ENCODE data around the gene CCDC181. TPM values are rescaled to one million over a fixed set of nuclear protein-coding genes. Genes with fewer than 3 reads are reported as not detected.

CCDC181 gene
- polyA plus RNA-seq, 1 of the 3 experiments (the other 2 are of a cell fraction), result 1.2 TPM

- TF ChIP-seq ZBTB33 (IDR thresholded peaks at IDR 0.05; ENCODE audit: borderline replicate concordance, low read depth), result no peak
- TF ChIP-seq CHD2 (IDR thresholded peaks at IDR 0.05; ENCODE audit: low read length, partially characterized antibody), result no peak
- no peak for TF ChIP-seq JUND (IDR thresholded peaks at IDR 0.05)
- TF ChIP-seq NFIC (IDR thresholded peaks at IDR 0.05; ENCODE audit: borderline replicate concordance), result no peak
- TF ChIP-seq NRF1 (IDR thresholded peaks at IDR 0.05; ENCODE audit: low read depth, low read length), result no peak
These were observed 35.1 kb upstream of the CCDC181 start (continued) for GRCh38 chr1:169462385-169462784.

- ChIA-PET CTCF (interaction anchor here (0.9 to 1.2 kb wide), 4 partner anchors 8 to 392 kb away, joined by 3 to 4 read pairs (median 3); no protein-coding TSS in a partner anchor), POLR2A (no interaction called here)
- TF ChIP-seq TAF1 (IDR thresholded peaks at IDR 0.05; ENCODE audit: borderline replicate concordance, low read depth, low read length) (no peak), RXRA (IDR thresholded peaks at IDR 0.05; ENCODE audit: borderline replicate concordance, low read depth) (no peak)
- no peaks in the 10 kb centered on the region for H3K27me3 ChIP-seq (ENCODE audit: insufficient read depth)
- H3K9me2 ChIP-seq, result no peaks in the 10 kb centered on the region
- peaks cover 8% of the 10 kb centered on the region; the same call in 1 of the 2 replicates for H3K9me3 ChIP-seq
- H3K4me2 ChIP-seq, result no peak overlapping the region
- H3K4me1 ChIP-seq (ENCODE audit: control insufficient read depth in 1 of 2, insufficient read depth in 2 of 2, low read depth in 1 of 2, low read length in 1 of 2), result peaks cover 0 to 2% of the 10 kb centered on the region in 2 experiments; a peak in 1 of 4 replicates
- H3K4me3 ChIP-seq (ENCODE audit: low read depth in 2 of 2, low read length in 1 of 2), result no peak overlapping the region
- 81% methylated on average over 4 of the region's 4 CpGs for WGBS (ENCODE audit: low lambda C conversion rate)
- no peaks in the 10 kb centered on the region for H3K79me2 ChIP-seq (ENCODE audit: insufficient read depth)
- no peak overlapping the region for H2AFZ ChIP-seq (ENCODE audit: low read depth)
- H3K36me3 ChIP-seq (replicated peaks in 1 of 2; ENCODE audit: control insufficient read depth in 1 of 2, insufficient read depth in 2 of 2, low read length in 1 of 2), result peaks cover 6 to 12% of the 10 kb centered on the region in 2 experiments
- H3K27ac ChIP-seq (ENCODE audit: low read depth in 2 of 2, low read length in 1 of 2), result no peak overlapping the region
- peaks cover 4% of the 10 kb centered on the region for H3F3A ChIP-seq (replicated peaks; ENCODE audit: insufficient read depth)
- no peak for DNase-seq
- no peak overlapping the region for H3K9ac ChIP-seq
- no peaks in the 10 kb centered on the region for H4K20me1 ChIP-seq (ENCODE audit: insufficient read depth)
These were observed 34.2 kb upstream of the CCDC181 start for GRCh38 chr1:169461390-169462000.

GRCh38 chr1:169460191-169460833 lies 33.0 kb upstream of the CCDC181 start:
- WGBS (ENCODE audit: low lambda C conversion rate), result 48% methylated on average over 13 of the region's 35 CpGs
- Histone ChIP-seq H3K9me2 (no peaks in the 10 kb centered on the region), H3K27ac (ENCODE audit: low read depth in 2 of 2, low read length in 1 of 2) (no peak overlapping the region), H3K4me2 (no peak overlapping the region), H3K27me3 (ENCODE audit: insufficient read depth) (no peaks in the 10 kb centered on the region), H3K36me3 (replicated peaks in 1 of 2; ENCODE audit: control insufficient read depth in 1 of 2, insufficient read depth in 2 of 2, low read length in 1 of 2) (peaks cover 2 to 5% of the 10 kb centered on the region in 2 experiments), H3K79me2 (ENCODE audit: insufficient read depth) (no peaks in the 10 kb centered on the region), H3K9me3 (peaks cover 8% of the 10 kb centered on the region; the same call in 1 of the 2 replicates), H3K9ac (no peak overlapping the region), H3F3A (replicated peaks; ENCODE audit: insufficient read depth) (peaks cover 4% of the 10 kb centered on the region), H4K20me1 (ENCODE audit: insufficient read depth) (no peaks in the 10 kb centered on the region), H3K4me3 (ENCODE audit: low read depth in 2 of 2, low read length in 1 of 2) (no peak overlapping the region; a peak in 1 of 4 replicates), H2AFZ (ENCODE audit: low read depth) (no peak overlapping the region), H3K4me1 (ENCODE audit: control insufficient read depth in 1 of 2, insufficient read depth in 2 of 2, low read depth in 1 of 2, low read length in 1 of 2) (peaks cover 0 to 2% of the 10 kb centered on the region in 2 experiments; a peak in 1 of 4 replicates)
- ChIA-PET CTCF (interaction anchor here (1.1 to 1.2 kb wide), 2 partner anchors 9 to 87 kb away, joined by 3 to 4 read pairs; no protein-coding TSS in a partner anchor), POLR2A (no interaction called here)
- DNase-seq, result peak; percentile 10
- no peak for TF ChIP-seq FOXM1 (IDR thresholded peaks at IDR 0.05; ENCODE audit: low read depth)
- no peak for TF ChIP-seq TEAD4 (IDR thresholded peaks at IDR 0.05; ENCODE audit: borderline replicate concordance, insufficient read depth)
- no peak for TF ChIP-seq ZBTB33 (IDR thresholded peaks at IDR 0.05; ENCODE audit: borderline replicate concordance, low read depth)
- no peak for TF ChIP-seq REST (IDR thresholded peaks at IDR 0.05; ENCODE audit: low read depth, low read length)
- no peak for TF ChIP-seq RCOR1 (IDR thresholded peaks at IDR 0.05; ENCODE audit: low read length)
- no peak for TF ChIP-seq TCF12 (IDR thresholded peaks at IDR 0.05)
- TF ChIP-seq, protein P1, sequence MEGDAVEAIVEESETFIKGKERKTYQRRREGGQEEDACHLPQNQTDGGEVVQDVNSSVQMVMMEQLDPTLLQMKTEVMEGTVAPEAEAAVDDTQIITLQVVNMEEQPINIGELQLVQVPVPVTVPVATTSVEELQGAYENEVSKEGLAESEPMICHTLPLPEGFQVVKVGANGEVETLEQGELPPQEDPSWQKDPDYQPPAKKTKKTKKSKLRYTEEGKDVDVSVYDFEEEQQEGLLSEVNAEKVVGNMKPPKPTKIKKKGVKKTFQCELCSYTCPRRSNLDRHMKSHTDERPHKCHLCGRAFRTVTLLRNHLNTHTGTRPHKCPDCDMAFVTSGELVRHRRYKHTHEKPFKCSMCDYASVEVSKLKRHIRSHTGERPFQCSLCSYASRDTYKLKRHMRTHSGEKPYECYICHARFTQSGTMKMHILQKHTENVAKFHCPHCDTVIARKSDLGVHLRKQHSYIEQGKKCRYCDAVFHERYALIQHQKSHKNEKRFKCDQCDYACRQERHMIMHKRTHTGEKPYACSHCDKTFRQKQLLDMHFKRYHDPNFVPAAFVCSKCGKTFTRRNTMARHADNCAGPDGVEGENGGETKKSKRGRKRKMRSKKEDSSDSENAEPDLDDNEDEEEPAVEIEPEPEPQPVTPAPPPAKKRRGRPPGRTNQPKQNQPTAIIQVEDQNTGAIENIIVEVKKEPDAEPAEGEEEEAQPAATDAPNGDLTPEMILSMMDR (IDR thresholded peaks at IDR 0.05), result no peak
- no peak for TF ChIP-seq MEF2A (IDR thresholded peaks at IDR 0.05; ENCODE audit: borderline replicate concordance, low read depth)

Measured in SK-N-SH (cell line).